HL-60 (cell line): ENCODE data around the gene CLNK.

ENCODE experiments used
- POLR2AphosphoS5 ChIP-seq: IDR thresholded peaks from 2 replicates; pipeline ENCODE4 v1.6.1; 2012; ENCODE audit warnings: low read depth
- SPI1 ChIP-seq: IDR thresholded peaks from 2 replicates; pipeline ENCODE4 v1.6.1; 2012; ENCODE audit warnings: low read depth, mild to moderate bottlenecking, borderline replicate concordance
- TF ChIP-seq, protein P1 (sequence below): IDR thresholded peaks from one replicate; pipeline ENCODE4 v1.5.1; 2011; ENCODE audit warnings: low read length, control low read depth, inconsistent platforms; ENCODE audit not compliant: insufficient read depth

DNA sequence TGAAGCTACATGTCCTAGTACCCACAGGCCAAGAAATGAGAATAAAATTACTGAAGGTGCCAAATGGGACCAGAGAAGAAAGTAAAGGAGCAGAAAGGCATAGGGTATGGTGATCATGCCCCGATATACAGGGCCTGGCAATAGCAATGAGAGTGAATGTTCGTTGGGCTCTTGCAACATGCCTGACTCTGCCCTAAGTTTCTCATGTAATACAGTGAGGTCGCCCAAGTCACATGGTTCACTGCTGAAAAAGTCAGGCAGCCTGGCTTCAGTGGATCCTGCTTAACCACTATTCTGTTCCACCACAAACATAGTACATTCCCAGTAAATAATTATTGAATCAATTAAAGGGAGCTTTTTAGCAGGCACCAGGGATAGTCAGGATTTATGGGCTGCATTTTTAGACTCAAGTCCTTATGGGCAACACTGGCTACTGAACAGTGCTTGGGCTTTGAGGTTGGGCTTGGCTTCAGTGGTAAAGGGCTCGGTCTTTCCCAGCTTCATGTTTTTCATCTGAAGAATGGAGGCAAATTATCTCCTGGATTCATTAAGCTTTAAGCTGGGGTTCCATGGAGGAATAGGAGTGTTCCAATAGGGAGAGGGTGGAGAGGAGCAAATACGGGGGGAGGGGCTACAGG lies 160.3 kb downstream of the CLNK start:
- TF ChIP-seq, protein P1, sequence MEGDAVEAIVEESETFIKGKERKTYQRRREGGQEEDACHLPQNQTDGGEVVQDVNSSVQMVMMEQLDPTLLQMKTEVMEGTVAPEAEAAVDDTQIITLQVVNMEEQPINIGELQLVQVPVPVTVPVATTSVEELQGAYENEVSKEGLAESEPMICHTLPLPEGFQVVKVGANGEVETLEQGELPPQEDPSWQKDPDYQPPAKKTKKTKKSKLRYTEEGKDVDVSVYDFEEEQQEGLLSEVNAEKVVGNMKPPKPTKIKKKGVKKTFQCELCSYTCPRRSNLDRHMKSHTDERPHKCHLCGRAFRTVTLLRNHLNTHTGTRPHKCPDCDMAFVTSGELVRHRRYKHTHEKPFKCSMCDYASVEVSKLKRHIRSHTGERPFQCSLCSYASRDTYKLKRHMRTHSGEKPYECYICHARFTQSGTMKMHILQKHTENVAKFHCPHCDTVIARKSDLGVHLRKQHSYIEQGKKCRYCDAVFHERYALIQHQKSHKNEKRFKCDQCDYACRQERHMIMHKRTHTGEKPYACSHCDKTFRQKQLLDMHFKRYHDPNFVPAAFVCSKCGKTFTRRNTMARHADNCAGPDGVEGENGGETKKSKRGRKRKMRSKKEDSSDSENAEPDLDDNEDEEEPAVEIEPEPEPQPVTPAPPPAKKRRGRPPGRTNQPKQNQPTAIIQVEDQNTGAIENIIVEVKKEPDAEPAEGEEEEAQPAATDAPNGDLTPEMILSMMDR: no peak
- TF ChIP-seq SPI1 (no peak), POLR2AphosphoS5 (no peak)
